NCI-H526 (cell line): Measurements from ENCODE around the gene CIDEA.

ENCODE experiments used
- DNase-seq, 2 experiments: peaks; one replicate each; lab custom pipeline; 2025; lab: John Stamatoyannopoulos, UW

CIDEA gene

GRCh38 chr18:12301263-12302005, 47.3 kb downstream of the CIDEA start:
- DNase-seq: no peak

- DNase-seq: no peak
Measured at GRCh38 chr18:12302391-12303147, 48.4 kb downstream of the CIDEA start.

GRCh38 chr18:12304351-12305210, 50.4 kb downstream of the CIDEA start:
- no peak for DNase-seq

- no peak for DNase-seq
Measured at GRCh38 chr18:12305211-12305610, 51.0 kb downstream of the CIDEA start.

GRCh38 chr18:12305930-12306629, 51.9 kb downstream of the CIDEA start:
- no peak for DNase-seq

GRCh38 chr18:12306752-12307700, 52.9 kb downstream of the CIDEA start:
- DNase-seq: no peak

GRCh38 chr18:12307701-12308385, 53.7 kb downstream of the CIDEA start, which contains the start of gene TUBB6:
Gene TUBB6, plus strand, starts transcription at chr18:12308241. Its CDS starts 52 bp downstream, at chr18:12308293.
- peak in 1 of 2 experiments; percentile 24 for DNase-seq

GRCh38 chr18:12308386-12309100, 54.4 kb downstream of the CIDEA start:
- peak in 1 of 2 experiments; percentile 28 for DNase-seq

GRCh38 chr18:12309683-12310198, 55.6 kb downstream of the CIDEA start:
- no peak for DNase-seq

- no peak for DNase-seq
Measured at GRCh38 chr18:12310762-12311161, 56.6 kb downstream of the CIDEA start.

GRCh38 chr18:12312976-12313375, 58.8 kb downstream of the CIDEA start:
- no peak for DNase-seq

GRCh38 chr18:12313530-12314245, 59.5 kb downstream of the CIDEA start:
- DNase-seq: no peak

GRCh38 chr18:12314591-12315305, 60.6 kb downstream of the CIDEA start:
- no peak for DNase-seq

- no peak for DNase-seq
Measured at GRCh38 chr18:12315490-12315889, 61.3 kb downstream of the CIDEA start.

- DNase-seq: no peak
Measured at GRCh38 chr18:12315911-12316310, 61.8 kb downstream of the CIDEA start.

GRCh38 chr18:12317664-12318333, 63.6 kb downstream of the CIDEA start:
- DNase-seq: no peak

GRCh38 chr18:12318334-12318697, 64.2 kb downstream of the CIDEA start:
- DNase-seq: no peak
